B cell (primary cell): ENCODE results near the gene ETFB. TPM values are rescaled to one million over a fixed set of nuclear protein-coding genes. Genes with fewer than 3 reads are reported as not detected.

ENCODE experiments used
- ATAC-seq: fragments of 200-7000 bp; cut with Tn5 transposase; one replicate; pipeline ENCODE4 v1.10.0; 2021; ENCODE audit warnings: low read depth, mild to moderate bottlenecking, moderate number of reproducible peaks, moderate library complexity
- CTCF ChIA-PET: fragments of 350-600 bp; sonication (Branson Sonifier 250); formaldehyde crosslinking; loops from one replicate; lab custom pipeline; 2021; ENCODE audit warnings: antibody characterized with exemption, inconsistent platforms; lab: Charles Lee
- POLR2A ChIA-PET: fragments of 350-600 bp; sonication (Branson Sonifier 250); formaldehyde crosslinking; loops from one replicate; lab custom pipeline; 2021; ENCODE audit warnings: antibody characterized with exemption; lab: Charles Lee
- DNase-seq: peaks from one replicate; pipeline ENCODE4 v3.0.0; 2013
- H2AFZ ChIP-seq: 2 replicates; pipeline ENCODE4 v1.6.1; 2012; ENCODE audit warnings: mild to moderate bottlenecking, low read depth, low read length; ENCODE audit not compliant: insufficient read depth, poor library complexity, severe bottlenecking
- H3K27ac ChIP-seq, 2 donors: 1 replicate in 1 of 2; 2 replicates in 1 of 2; pipeline ENCODE4 v1.5.1; 2012 to 2013; ENCODE audit warnings: low read length in 2 of 2, mild to moderate bottlenecking in 2 of 2, moderate library complexity in 1 of 2
- H3K27me3 ChIP-seq, 4 experiments: fragments of 200-600 bp in 1 of 4; sonication (generic) in 1 of 4; replicated peaks in 1 of 4; 1 replicate in 2 of 4; 2 replicates in 2 of 4; pipeline versions ENCODE4 v1.6.1 to v1.7.0; 2013 to 2016; ENCODE audit warnings: low read length in 3 of 4, mild to moderate bottlenecking in 2 of 4, mixed read lengths in 1 of 4, moderate library complexity in 1 of 4; ENCODE audit not compliant: insufficient read depth in 4 of 4, control insufficient read depth in 3 of 4; ENCODE audit errors: control extremely low read depth in 1 of 4
- H3K36me3 ChIP-seq, 2 experiments: replicated peaks in 1 of 2; 1 replicate in 1 of 2; 2 replicates in 1 of 2; pipeline versions ENCODE4 v1.6.1 to v1.7.1; 2013; ENCODE audit warnings: low read length in 1 of 2; ENCODE audit not compliant: insufficient read depth in 2 of 2, control insufficient read depth in 1 of 2; ENCODE audit errors: control extremely low read depth in 1 of 2, extremely low read depth in 1 of 2
- H3K4me1 ChIP-seq, 2 donors: fragments of 200-600 bp in 1 of 2; sonication (generic) in 1 of 2; 1 replicate in 1 of 2; 2 replicates in 1 of 2; pipeline versions ENCODE4 v1.5.1 to v1.6.1; 2013 to 2017; ENCODE audit warnings: low read length in 2 of 2; ENCODE audit not compliant: control insufficient read depth in 2 of 2, insufficient read depth in 2 of 2
- H3K4me2 ChIP-seq: replicated peaks from 2 replicates; pipeline ENCODE3; 2012; ENCODE audit warnings: mild to moderate bottlenecking, low read depth, low read length; ENCODE audit not compliant: poor library complexity, severe bottlenecking
- H3K4me3 ChIP-seq, 5 experiments: fragments of 200-600 bp in 1 of 5; sonication (generic) in 1 of 5; 1 replicate in 3 of 5; 2 replicates in 2 of 5; pipeline versions ENCODE4 v1.5.1 to v1.7.0; 2011 to 2016; ENCODE audit warnings: low read length in 4 of 5, mild to moderate bottlenecking in 4 of 5, low read depth in 2 of 5, control low read depth in 1 of 5, moderate library complexity in 1 of 5; ENCODE audit not compliant: insufficient read depth in 1 of 5; ENCODE audit errors: control extremely low read depth in 1 of 5, extremely low read depth in 1 of 5
- H3K79me2 ChIP-seq: fragments of 200-600 bp; sonication (generic); one replicate; pipeline ENCODE4 v1.6.0; 2016; ENCODE audit warnings: low read length; ENCODE audit not compliant: control insufficient read depth, insufficient read depth
- H3K9ac ChIP-seq: fragments of 200-600 bp; sonication (generic); 2 replicates; pipeline ENCODE4 v1.6.1; 2017; ENCODE audit warnings: mild to moderate bottlenecking, low read length, moderate library complexity
- H3K9me3 ChIP-seq, 3 donors: one replicate each; pipeline versions ENCODE4 v1.6.1 to v1.7.1; 2013; ENCODE audit warnings: low read length in 2 of 3; ENCODE audit not compliant: control insufficient read depth in 2 of 3, insufficient read depth in 1 of 3; ENCODE audit errors: control extremely low read depth in 1 of 3
- H4K20me1 ChIP-seq: 2 replicates; pipeline ENCODE4 v1.6.0; 2012; ENCODE audit warnings: mild to moderate bottlenecking, low read length; ENCODE audit not compliant: insufficient read depth, control insufficient read depth, poor library complexity, severe bottlenecking
- H3K27ac Mint-ChIP-seq: one replicate; pipeline ENCODE4 v1.8.0; 2021; ENCODE audit warnings: mixed read lengths
- H3K27me3 Mint-ChIP-seq: one replicate; pipeline ENCODE4 v1.8.0; 2021; ENCODE audit warnings: mixed read lengths
- H3K4me1 Mint-ChIP-seq: one replicate; pipeline ENCODE4 v1.8.0; 2021; ENCODE audit warnings: mixed read lengths
- H3K4me3 Mint-ChIP-seq: one replicate; pipeline ENCODE4 v1.8.0; 2021; ENCODE audit warnings: mixed read lengths
- H3K9me3 Mint-ChIP-seq: one replicate; pipeline ENCODE4 v1.8.0; 2022; ENCODE audit warnings: mixed read lengths; ENCODE audit not compliant: insufficient read depth
- CTCF ChIP-seq: fragments of 200-600 bp; IDR thresholded peaks from one replicate; pipeline ENCODE4 v1.8.0; 2022; ENCODE audit warnings: antibody characterized with exemption, mild to moderate bottlenecking
- EZH2 ChIP-seq: IDR thresholded peaks from 2 replicates; pipeline ENCODE4 v1.6.1; 2012; ENCODE audit warnings: borderline replicate concordance, low read depth, mild to moderate bottlenecking, moderate library complexity, low read length; ENCODE audit not compliant: insufficient read depth, poor library complexity, severe bottlenecking
- WGBS: methylation state at CpG from one replicate; pipeline ENCODE4 v1.1.5; 2013; ENCODE audit warnings: missing lambda C conversion rate; ENCODE audit not compliant: insufficient coverage; 5-methylcytosine and 5-hydroxymethylcytosine counted together
- intact Hi-C: fragments of 100-400 bp; cut with micrococcal nuclease; formaldehyde crosslinking; loops from one replicate; pipeline ENCODE4 v1.10.0; 2022
- polyA plus RNA-seq: library from polyadenylated mRNA; depleted of rRNA; stranded (reverse); fragments of >200 nt; gene quantifications from 2 replicates; pipeline ENCODE4 v1.2.3, GENCODE V29; 2012
- total RNA-seq, 2 donors: library from RNA; stranded (reverse); fragments of 120-200 nt in 1 of 2; gene quantifications; 1 replicate in 1 of 2; 2 replicates in 1 of 2; pipeline versions ENCODE4 v1.2.3 to v1.2.4, GENCODE V29; 2013 to 2022

ETFB gene
- total and polyA plus RNA-seq, 2 donors (not counting 1 experiment from before 2014, with no cell fraction given): 33.3 to 76.5 TPM

GRCh38 chr19:51366389-51367254 is 434 bp upstream of the ETFB start:
- POLR2A ChIA-PET: interaction anchor here (0.9 to 1.7 kb wide), 4 partner anchors 25 to 51 kb away, joined by 5 to 12 read pairs (median 9); partner anchors contain the start of genes SIGLEC10 and VSIG10L
- peak; percentile 49 for ATAC-seq
- Histone ChIP-seq H3K9ac (peak overlapping the region; percentile 83), H3K79me2 (peaks cover 11% of the 10 kb centered on the region), H3K9me3 (no peaks in the 10 kb centered on the region), H3K4me2 (peak overlapping the region; percentile 98), H3K4me1 (peaks cover 5 to 31% of the 10 kb centered on the region in 2 donors), H3K27ac (peak overlapping the region; percentile 80 to 87), H3K4me3 (peak overlapping the region; percentile 73 to 94 (median 78)), H4K20me1 (no peaks in the 10 kb centered on the region), H2AFZ (peak overlapping the region; percentile 89), H3K36me3 (no peaks in the 10 kb centered on the region), H3K27me3 (no peaks in the 10 kb centered on the region)
- no peaks in the 10 kb centered on the region for H3K27me3 Mint-ChIP-seq
- peak overlapping the region; percentile 95 for H3K27ac Mint-ChIP-seq
- intact Hi-C loops: loop anchor here (1.0 to 2.0 kb wide), 8 partner anchors 22 to 338 kb away; partner anchors contain the start of gene SIGLEC10
- CTCF ChIA-PET: interaction anchor here (1.0 to 2.0 kb wide), 14 partner anchors 16 to 295 kb away, joined by 3 to 7 read pairs (median 4); partner anchors contain the start of gene VSIG10L
- H3K4me1 Mint-ChIP-seq: peaks cover 37% of the 10 kb centered on the region
- H3K4me3 Mint-ChIP-seq: peak overlapping the region; percentile 97
- DNase-seq: peak; percentile 93
- WGBS: under 1% methylated on average over 48 of the region's 54 CpGs
- TF ChIP-seq CTCF (no peak), EZH2 (no peak)
- no peaks in the 10 kb centered on the region for H3K9me3 Mint-ChIP-seq
